ENCODE results near the gene DTL.

GRCh38 chr1:212044851-212045250, 9.3 kb downstream of the DTL start:
- TF ChIP-seq CTCF (IDR thresholded peaks at IDR 0.05) (no peak), POLR2A (IDR thresholded peaks at IDR 0.05) (no peak)

Data from stomach (tissue), 4 donors.